ENCODE results near the gene COLGALT1. TPM values are rescaled to one million over a fixed set of nuclear protein-coding genes. Genes with fewer than 3 reads are reported as not detected.

The COLGALT1 gene
- total RNA-seq, 1 experiment from 2014 or later: 48.5 TPM

DNA sequence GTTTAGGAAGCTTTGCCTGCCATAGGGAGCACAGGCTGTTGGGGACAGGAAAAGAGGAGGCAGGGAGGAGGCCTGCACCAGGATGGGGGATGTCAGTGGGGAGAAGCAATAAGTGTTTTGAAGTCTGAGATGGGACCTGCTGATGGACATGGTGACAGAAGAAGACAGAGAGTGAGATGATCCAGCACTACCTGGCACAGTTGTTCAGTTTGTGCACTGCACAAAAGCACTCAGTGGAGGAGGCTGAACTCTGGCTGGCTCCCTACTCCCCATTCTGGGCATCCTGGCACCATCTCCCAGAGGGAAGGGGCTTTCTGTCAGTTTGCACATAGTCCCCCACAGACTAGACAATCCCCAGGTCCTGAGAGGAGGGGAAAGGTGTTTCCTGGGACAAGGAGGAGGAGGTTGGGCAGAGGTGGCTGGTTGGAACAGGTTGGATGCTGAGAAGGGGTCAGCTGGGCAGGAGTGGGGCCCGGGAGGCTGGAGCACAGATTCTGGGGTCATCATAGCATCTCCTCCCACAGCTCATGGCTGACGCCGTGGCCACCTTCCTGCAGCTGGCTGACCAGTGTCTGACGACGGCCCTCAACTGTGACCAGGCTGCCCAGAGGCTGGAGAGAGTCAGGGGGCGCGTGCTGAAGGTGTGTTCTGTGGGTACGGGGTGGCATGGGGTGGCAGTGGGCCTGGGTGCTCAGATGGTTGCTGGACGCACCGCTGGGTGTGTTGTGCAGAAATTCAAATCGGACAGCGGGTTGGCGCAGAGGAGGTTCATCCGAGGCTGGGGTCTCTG is 12.5 kb upstream of the COLGALT1 start:
- peaks cover 9 to 13% of the 10 kb centered on the region in 2 experiments for H3K4me1 Mint-ChIP-seq
- Histone ChIP-seq H2BK120ac (ENCODE audit: low read depth, low read length, poor library complexity, severe bottlenecking) (no peak overlapping the region), H3K56ac (ENCODE audit: insufficient read length, low read depth, low read length) (no peak overlapping the region), H4K5ac (ENCODE audit: insufficient read length, low read depth, low read length) (no peak overlapping the region), H3K79me2 (ENCODE audit: insufficient read depth, low read length) (no peaks in the 10 kb centered on the region), H4K91ac (ENCODE audit: insufficient read length, low read depth, low read length) (no peak overlapping the region), H3K18ac (ENCODE audit: insufficient read length, low read depth, low read length) (no peak overlapping the region), H3K27ac (ENCODE audit: insufficient read length, low read depth, low read length) (no peak overlapping the region), H2BK15ac (ENCODE audit: low read depth, low read length) (no peak overlapping the region), H3K79me1 (ENCODE audit: insufficient read depth, low read depth, low read length, poor library complexity, severe bottlenecking) (no peaks in the 10 kb centered on the region), H2AFZ (ENCODE audit: low read length) (no peak overlapping the region), H3K27me3 (ENCODE audit: insufficient read depth, low read length) (no peaks in the 10 kb centered on the region; the same call in 1 of the 2 replicates), H3K23me2 (ENCODE audit: insufficient read length, low read depth, low read length, poor library complexity, severe bottlenecking) (peaks cover 7% of the 10 kb centered on the region), H3K14ac (ENCODE audit: insufficient read depth, low read length) (no peak overlapping the region), H3K9ac (ENCODE audit: extremely low read depth, insufficient read length, low read length) (no peak overlapping the region), H2BK20ac (ENCODE audit: low read depth, low read length, poor library complexity, severe bottlenecking) (no peak overlapping the region), H3K4me2 (ENCODE audit: insufficient read depth, insufficient read length, low read length) (no peak overlapping the region), H3K23ac (ENCODE audit: insufficient read length, low read depth, low read length) (no peak overlapping the region), H3K4ac (ENCODE audit: low read depth, low read length) (no peak overlapping the region), H2BK5ac (ENCODE audit: insufficient read length, low read length) (no peak overlapping the region), H3K4me1 (ENCODE audit: insufficient read depth, low read length) (no peaks in the 10 kb centered on the region), H2BK12ac (ENCODE audit: insufficient read length, low read depth, low read length) (no peak overlapping the region), H3T11ph (ENCODE audit: low read length) (no peak overlapping the region), H3K9me3 (ENCODE audit: control insufficient read depth, low read depth, low read length) (no peaks in the 10 kb centered on the region), H4K20me1 (ENCODE audit: control insufficient read depth, insufficient read depth, insufficient read length) (no peaks in the 10 kb centered on the region), H4K8ac (replicated peaks; ENCODE audit: insufficient read length, low read depth, low read length) (no peak overlapping the region), H2AK5ac (ENCODE audit: insufficient read length, low read length) (no peak overlapping the region)
- no peak for DNase-seq
- no CpG with 5 or more reads among the region's 14 CpGs for WGBS (ENCODE audit: extremely low coverage, insufficient read length, low lambda C conversion rate)
- H3K4me3 Mint-ChIP-seq: no peak overlapping the region; a peak in 1 of 5 replicates
- H3K27ac Mint-ChIP-seq: no peak overlapping the region
- TF ChIP-seq, protein P1, sequence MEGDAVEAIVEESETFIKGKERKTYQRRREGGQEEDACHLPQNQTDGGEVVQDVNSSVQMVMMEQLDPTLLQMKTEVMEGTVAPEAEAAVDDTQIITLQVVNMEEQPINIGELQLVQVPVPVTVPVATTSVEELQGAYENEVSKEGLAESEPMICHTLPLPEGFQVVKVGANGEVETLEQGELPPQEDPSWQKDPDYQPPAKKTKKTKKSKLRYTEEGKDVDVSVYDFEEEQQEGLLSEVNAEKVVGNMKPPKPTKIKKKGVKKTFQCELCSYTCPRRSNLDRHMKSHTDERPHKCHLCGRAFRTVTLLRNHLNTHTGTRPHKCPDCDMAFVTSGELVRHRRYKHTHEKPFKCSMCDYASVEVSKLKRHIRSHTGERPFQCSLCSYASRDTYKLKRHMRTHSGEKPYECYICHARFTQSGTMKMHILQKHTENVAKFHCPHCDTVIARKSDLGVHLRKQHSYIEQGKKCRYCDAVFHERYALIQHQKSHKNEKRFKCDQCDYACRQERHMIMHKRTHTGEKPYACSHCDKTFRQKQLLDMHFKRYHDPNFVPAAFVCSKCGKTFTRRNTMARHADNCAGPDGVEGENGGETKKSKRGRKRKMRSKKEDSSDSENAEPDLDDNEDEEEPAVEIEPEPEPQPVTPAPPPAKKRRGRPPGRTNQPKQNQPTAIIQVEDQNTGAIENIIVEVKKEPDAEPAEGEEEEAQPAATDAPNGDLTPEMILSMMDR (conservative IDR thresholded peaks at IDR 0.05): no peak
- H3K9me3 Mint-ChIP-seq: peaks cover 0 to 3% of the 10 kb centered on the region in 2 experiments; a peak in 3 of 5 replicates
- no peaks in the 10 kb centered on the region; a peak in 1 of 7 replicates for H3K36me3 Mint-ChIP-seq (ENCODE audit: insufficient read depth in 1 of 3, low read depth in 3 of 3)
- peaks cover 29% of the 10 kb centered on the region for H3K27me3 Mint-ChIP-seq (ENCODE audit: low read depth)
